HG02759 (cell line): Measurements from ENCODE around the gene CST8.
"Not testable (repeated sequence)": the region's sequence is repeated elsewhere in the genome, so short reads cannot be mapped to it uniquely, and the experiment has no call there.

Experiments used
- ATAC-seq: cut with Tn5 transposase; IDR thresholded peaks from one replicate; pipeline ENCODE4 v1.9.1; 2021; ENCODE audit warnings: mild to moderate bottlenecking, moderate library complexity; ENCODE audit not compliant: unreplicated experiment

CST8 gene

GRCh38 chr20:23490817-23491216, at the start of gene CST8:
Gene CST8, plus strand, starts transcription at chr20:23491117. Its CDS starts 551 bp downstream, at chr20:23491668.
- ATAC-seq, result no peak

- peak; percentile 76 for ATAC-seq
Measured at GRCh38 chr20:23441850-23442313, 49.0 kb upstream of the CST8 start.

- ATAC-seq, result no peak
Measured at GRCh38 chr20:23442436-23442835, 48.5 kb upstream of the CST8 start.

- ATAC-seq, result no peak
Measured at GRCh38 chr20:23444859-23445258, 46.1 kb upstream of the CST8 start.

- no peak for ATAC-seq
Measured at GRCh38 chr20:23445596-23446217, 45.2 kb upstream of the CST8 start.

- peak; percentile 75 for ATAC-seq
Measured at GRCh38 chr20:23446505-23446904, 44.4 kb upstream of the CST8 start.

GRCh38 chr20:23448167-23448566, 42.8 kb upstream of the CST8 start:
- no peak for ATAC-seq

GRCh38 chr20:23449421-23449820, 41.5 kb upstream of the CST8 start:
- no peak for ATAC-seq

GRCh38 chr20:23450877-23451276, 40.0 kb upstream of the CST8 start:
- no peak for ATAC-seq

- ATAC-seq, result no peak
Measured at GRCh38 chr20:23451956-23452487, 38.9 kb upstream of the CST8 start.

- ATAC-seq, result no peak
Measured at GRCh38 chr20:23452776-23453175, 38.1 kb upstream of the CST8 start, which contains the start of gene CST11. Gene CST11, minus strand, starts transcription at chr20:23452876. Its CDS starts 65 bp downstream, at chr20:23452811.

GRCh38 chr20:23453549-23454543, 37.1 kb upstream of the CST8 start:
- no peak for ATAC-seq

GRCh38 chr20:23454816-23455215, 36.1 kb upstream of the CST8 start:
- no peak for ATAC-seq

GRCh38 chr20:23455639-23456038, 35.3 kb upstream of the CST8 start:
- no peak for ATAC-seq

- ATAC-seq, result no peak
Measured at GRCh38 chr20:23456409-23456808, 34.5 kb upstream of the CST8 start.

- no peak for ATAC-seq
Measured at GRCh38 chr20:23456873-23457272, 34.0 kb upstream of the CST8 start.

GRCh38 chr20:23459461-23460150, 31.3 kb upstream of the CST8 start:
- ATAC-seq, result no peak

GRCh38 chr20:23461180-23461579, 29.7 kb upstream of the CST8 start:
- ATAC-seq, result no peak

- ATAC-seq, result not testable (repeated sequence)
Measured at GRCh38 chr20:23466961-23467360, 24.0 kb upstream of the CST8 start.

GRCh38 chr20:23472306-23472705, 18.6 kb upstream of the CST8 start:
- ATAC-seq, result not testable (repeated sequence)

- not testable (repeated sequence) for ATAC-seq
Measured at GRCh38 chr20:23473293-23473692, 17.6 kb upstream of the CST8 start.
